ENCODE data around the gene KRT10. TPM values are rescaled to one million over a fixed set of nuclear protein-coding genes. Genes with fewer than 3 reads are reported as not detected.
"Not testable (repeated sequence)": the region's sequence is repeated elsewhere in the genome, so short reads cannot be mapped to it uniquely, and the experiment has no call there.

KRT10 gene
- total RNA-seq, result 50.3 TPM

- peak; percentile 68 for ATAC-seq
Measured at GRCh38 chr17:40822132-40822812, at the start of gene KRT10. Gene KRT10, minus strand, starts transcription at chr17:40822614. Its CDS starts 29 bp downstream, at chr17:40822585.

GRCh38 chr17:40871316-40871715 lies 48.9 kb upstream of the KRT10 start:
- no peak for ATAC-seq

GRCh38 chr17:40870136-40870535 lies 47.7 kb upstream of the KRT10 start:
- ATAC-seq, result no peak

GRCh38 chr17:40866838-40867237 lies 44.4 kb upstream of the KRT10 start, which contains the start of gene KRT12:
Gene KRT12, minus strand, starts transcription at chr17:40867223. Its CDS starts 37 bp downstream, at chr17:40867186.
- no peak for ATAC-seq

GRCh38 chr17:40864661-40865390 lies 42.4 kb upstream of the KRT10 start:
- ATAC-seq, result no peak

GRCh38 chr17:40862985-40863733 lies 40.7 kb upstream of the KRT10 start:
- ATAC-seq, result no peak

GRCh38 chr17:40859536-40859935 lies 37.1 kb upstream of the KRT10 start:
- no peak for ATAC-seq

GRCh38 chr17:40858667-40859066 lies 36.3 kb upstream of the KRT10 start:
- not testable (repeated sequence) for ATAC-seq

GRCh38 chr17:40857535-40857934 lies 35.1 kb upstream of the KRT10 start:
- no peak for ATAC-seq

- peak; percentile 85 for ATAC-seq
Measured at GRCh38 chr17:40854175-40854814, 31.9 kb upstream of the KRT10 start.

- ATAC-seq, result no peak
Measured at GRCh38 chr17:40852364-40852763, 29.9 kb upstream of the KRT10 start.

GRCh38 chr17:40850293-40850972 lies 28.0 kb upstream of the KRT10 start:
- ATAC-seq, result no peak

- ATAC-seq, result no peak
Measured at GRCh38 chr17:40849723-40850122, 27.3 kb upstream of the KRT10 start.

- ATAC-seq, result peak; percentile 50
Measured at GRCh38 chr17:40848583-40849235, 26.3 kb upstream of the KRT10 start.

- no peak for ATAC-seq
Measured at GRCh38 chr17:40846515-40847144, 24.2 kb upstream of the KRT10 start.

- ATAC-seq, result no peak
Measured at GRCh38 chr17:40844671-40845107, 22.3 kb upstream of the KRT10 start.

- ATAC-seq, result peak; percentile 23
Measured at GRCh38 chr17:40843242-40843641, 20.8 kb upstream of the KRT10 start.

- ATAC-seq, result no peak
Measured at GRCh38 chr17:40841246-40841645, 18.8 kb upstream of the KRT10 start.

GRCh38 chr17:40839194-40839593 lies 16.8 kb upstream of the KRT10 start:
- no peak for ATAC-seq

GRCh38 chr17:40836020-40836419 lies 13.6 kb upstream of the KRT10 start:
- ATAC-seq, result no peak

- ATAC-seq, result no peak
Measured at GRCh38 chr17:40833882-40834281, 11.5 kb upstream of the KRT10 start.

Data from esophagus mucosa (tissue), 1 donor.